Hepatocyte (in vitro differentiated cells): Measurements from ENCODE around the gene SPHK2.

Source experiments
- CTCF ChIP-seq: fragments of 200-600 bp; sonication (generic); IDR thresholded peaks from 2 replicates; pipeline ENCODE4 v1.5.1; 2016; ENCODE audit warnings: antibody characterized with exemption, mild to moderate bottlenecking; ENCODE audit not compliant: poor library complexity
- EZH2 ChIP-seq: fragments of 200-600 bp; sonication (generic); IDR thresholded peaks from 2 replicates; pipeline ENCODE4 v1.6.1; 2016; ENCODE audit warnings: antibody characterized with exemption, mild to moderate bottlenecking, borderline replicate concordance
- EZH2phosphoT487 ChIP-seq: fragments of 200-600 bp; sonication (generic); IDR thresholded peaks from one replicate; pipeline ENCODE4 v1.6.1; 2018; ENCODE audit warnings: antibody characterized with exemption, mild to moderate bottlenecking, low read depth, moderate library complexity; ENCODE audit not compliant: unreplicated experiment, severe bottlenecking

GRCh38 chr19:48613024-48613851 lies 6.1 kb upstream of the SPHK2 start:
- TF ChIP-seq CTCF (no peak), EZH2 (no peak), EZH2phosphoT487 (no peak)
